Prostate gland (tissue), 2 donors: ENCODE results near the gene SLC9B1. TPM values are rescaled to one million over a fixed set of nuclear protein-coding genes. Genes with fewer than 3 reads are reported as not detected.

Experiments used
- DNase-seq: peaks from one replicate; pipeline ENCODE4 v3.0.0-alpha.2; 2019; ENCODE audit warnings: low spot score
- H3K27ac ChIP-seq, 2 donors: fragments of 200-600 bp; sonication (generic); 2 replicates each; pipeline ENCODE4 v1.5.1; 2017 to 2019
- H3K27me3 ChIP-seq: fragments of 200-600 bp; sonication (generic); replicated peaks from 2 replicates; pipeline ENCODE4 v1.5.1; 2019; ENCODE audit not compliant: insufficient read depth
- H3K36me3 ChIP-seq, 2 donors: fragments of 200-600 bp; sonication (generic); 1 replicate in 1 of 2; 2 replicates in 1 of 2; pipeline versions ENCODE4 v1.5.1 to v1.8.1; 2017 to 2019
- H3K4me1 ChIP-seq: fragments of 200-600 bp; sonication (generic); replicated peaks from 2 replicates; pipeline ENCODE4 v1.5.1; 2019
- H3K4me3 ChIP-seq, 2 donors: fragments of 200-600 bp; sonication (generic); 2 replicates each; pipeline ENCODE4 v1.5.1; 2017 to 2019
- H3K9me3 ChIP-seq: fragments of 200-600 bp; sonication (generic); 2 replicates; pipeline ENCODE4 v1.5.1; 2017
- CTCF ChIP-seq, 4 experiments: fragments of 200-600 bp in 2 of 4; fragments of 450-650 bp in 2 of 4; sonication (generic) in 2 of 4; IDR thresholded peaks; 1 replicate in 3 of 4; 2 replicates in 1 of 4; pipeline ENCODE4 v1.5.1; 2016 to 2019; ENCODE audit warnings: antibody characterized with exemption in 4 of 4, mild to moderate bottlenecking in 2 of 4, moderate library complexity in 2 of 4
- POLR2A ChIP-seq: fragments of 450-650 bp; IDR thresholded peaks from one replicate; pipeline ENCODE4 v1.6.1; 2016; ENCODE audit warnings: antibody characterized with exemption, mild to moderate bottlenecking
- POLR2AphosphoS5 ChIP-seq: sonication (generic); formaldehyde crosslinking; IDR thresholded peaks from one replicate; pipeline ENCODE4 v1.6.1; 2017; ENCODE audit warnings: antibody characterized with exemption
- whole genome bisulfite sequencing: methylation state at CpG from one replicate; pipeline ENCODE4 v1.1.5; 2018; 5-methylcytosine and 5-hydroxymethylcytosine counted together
- intact Hi-C: fragments of 100-400 bp; cut with DNase I; formaldehyde crosslinking; loops from one replicate; pipeline ENCODE4 v1.14.2; 2022
- total RNA-seq, 2 donors: library from RNA; depleted of rRNA; stranded (reverse); fragments of >200 nt; gene quantifications; one replicate each; pipeline ENCODE4 v1.1.0, GENCODE V29; 2016

The SLC9B1 gene
- total RNA-seq, 2 donors from 2014 or later, result 9.3 TPM; not detected in 1

DNA sequence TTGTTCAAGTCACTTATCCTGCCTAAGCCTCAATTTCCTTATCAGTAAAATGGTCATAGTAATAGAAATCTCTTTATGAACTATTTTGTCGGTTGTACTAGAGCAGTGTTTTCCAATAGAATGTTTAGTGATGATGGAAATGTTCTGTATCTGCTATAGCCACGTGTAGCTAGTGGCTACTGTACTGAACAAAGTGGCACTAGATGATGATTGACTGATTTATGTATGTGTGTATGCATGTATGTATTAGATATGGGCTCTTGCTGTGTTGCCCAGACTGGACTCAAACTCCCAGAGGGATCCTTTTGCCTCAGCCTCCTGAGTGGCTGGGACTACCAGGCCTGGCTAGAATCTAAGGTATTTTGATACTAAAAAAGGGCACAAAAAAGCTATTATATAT, 24.7 kb upstream of the SLC9B1 start:
- H3K4me3 ChIP-seq, result no peak overlapping the region
- H3K4me1 ChIP-seq, result no peaks in the 10 kb centered on the region
- H3K9me3 ChIP-seq, result no peaks in the 10 kb centered on the region
- no peaks in the 10 kb centered on the region for H3K36me3 ChIP-seq
- DNase-seq, result no peak
- WGBS, result 86% methylated on average over 2 of the region's 2 CpGs
- no peak for TF ChIP-seq CTCF (IDR thresholded peaks at IDR 0.05)
- TF ChIP-seq POLR2A, result no peak
- TF ChIP-seq POLR2AphosphoS5, result no peak
- H3K27ac ChIP-seq, result no peak overlapping the region
- intact Hi-C loops, result loop anchor here (10.0 kb wide), 1 partner anchor 51 kb away; the partner anchor contains the start of gene BDH2
- no peaks in the 10 kb centered on the region for H3K27me3 ChIP-seq

- Histone ChIP-seq H3K27ac (no peak overlapping the region), H3K36me3 (no peaks in the 10 kb centered on the region), H3K4me1 (no peaks in the 10 kb centered on the region), H3K27me3 (no peaks in the 10 kb centered on the region), H3K9me3 (no peaks in the 10 kb centered on the region), H3K4me3 (no peak overlapping the region)
- no peak for DNase-seq
- TF ChIP-seq POLR2AphosphoS5 (no peak), POLR2A (no peak), CTCF (IDR thresholded peaks at IDR 0.05) (no peak)
- intact Hi-C loops, result no loop called here
- 93% methylated on average over 2 of the region's 2 CpGs for WGBS
Observed at GRCh38 chr4:103036169-103036568, 16.7 kb upstream of the SLC9B1 start.

DNA sequence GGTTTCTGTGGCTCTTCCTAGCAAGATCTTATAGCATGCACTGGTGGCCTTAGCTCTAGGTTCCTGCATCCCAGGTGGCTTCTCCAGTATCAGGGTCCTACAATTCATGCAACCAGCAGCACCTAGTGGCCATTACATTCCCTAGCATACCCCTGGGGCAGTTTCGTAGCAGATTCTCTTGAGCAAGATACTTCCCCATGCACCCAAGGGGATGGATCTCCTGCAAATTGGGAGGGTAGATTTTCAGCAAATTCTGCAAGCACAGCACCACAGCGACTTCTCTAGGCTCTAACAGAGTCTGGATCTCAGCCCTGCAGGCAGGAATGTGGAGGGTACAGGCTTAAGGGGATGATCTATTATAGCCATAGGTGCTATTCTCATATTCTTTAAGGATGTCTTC, 13.1 kb upstream of the SLC9B1 start:
- Histone ChIP-seq H3K27ac (no peak overlapping the region), H3K4me3 (no peak overlapping the region), H3K9me3 (no peaks in the 10 kb centered on the region), H3K4me1 (no peaks in the 10 kb centered on the region), H3K36me3 (no peaks in the 10 kb centered on the region), H3K27me3 (no peaks in the 10 kb centered on the region)
- DNase-seq, result no peak
- WGBS, result 85% methylated on average over 2 of the region's 2 CpGs
- intact Hi-C loops, result no loop called here
- TF ChIP-seq CTCF (IDR thresholded peaks at IDR 0.05) (peak in 1 of 4 experiments; percentile 28), POLR2A (no peak)

GRCh38 chr4:103030791-103031190, 11.3 kb upstream of the SLC9B1 start:
- no peaks in the 10 kb centered on the region for H3K4me1 ChIP-seq
- intact Hi-C loops, result no loop called here
- TF ChIP-seq POLR2AphosphoS5, result no peak
- TF ChIP-seq CTCF (IDR thresholded peaks at IDR 0.05), result no peak
- no peak for TF ChIP-seq POLR2A
- no peak overlapping the region for H3K27ac ChIP-seq
- H3K27me3 ChIP-seq, result no peaks in the 10 kb centered on the region
- no peaks in the 10 kb centered on the region for H3K9me3 ChIP-seq
- H3K4me3 ChIP-seq, result no peak overlapping the region
- 94% methylated on average over 3 of the region's 3 CpGs for WGBS
- no peak for DNase-seq
- no peaks in the 10 kb centered on the region for H3K36me3 ChIP-seq

DNA sequence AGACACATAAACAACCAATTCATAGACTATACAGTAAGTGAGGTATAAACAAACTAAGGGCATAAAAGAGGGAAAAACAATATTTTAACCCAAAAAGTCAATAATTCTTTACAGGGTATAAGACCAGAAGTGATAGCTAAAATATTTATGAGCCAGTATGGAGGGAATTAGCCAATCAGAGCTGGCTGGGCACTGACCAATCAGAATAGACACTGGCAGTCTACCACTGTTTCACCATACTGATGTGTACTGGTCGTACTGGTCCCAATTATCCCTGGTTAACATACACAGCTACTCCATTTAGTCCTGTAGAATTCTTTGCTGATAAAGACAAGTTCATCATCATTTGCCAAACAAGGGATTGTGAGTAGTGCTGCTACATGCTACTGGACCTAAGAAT, 9.8 kb upstream of the SLC9B1 start:
- WGBS, result 73% methylated on average over 1 of the region's 1 CpG
- no peak overlapping the region for H3K27ac ChIP-seq

More for the DNA sequence above, 9.8 kb upstream of the SLC9B1 start:
- no peaks in the 10 kb centered on the region for H3K9me3 ChIP-seq
- intact Hi-C loops, result no loop called here
- DNase-seq, result no peak
- no peaks in the 10 kb centered on the region for H3K36me3 ChIP-seq
- H3K27me3 ChIP-seq, result no peaks in the 10 kb centered on the region
- H3K4me1 ChIP-seq, result no peaks in the 10 kb centered on the region
- no peak for TF ChIP-seq CTCF (IDR thresholded peaks at IDR 0.05)
- no peak for TF ChIP-seq POLR2A
- TF ChIP-seq POLR2AphosphoS5, result no peak
- H3K4me3 ChIP-seq, result no peak overlapping the region
